AG10803 (cell line): ENCODE measurements around the gene ZFAND6.
"Not testable (repeated sequence)": the region's sequence is repeated elsewhere in the genome, so short reads cannot be mapped to it uniquely, and the experiment has no call there.

Source experiments
- DNase-seq: peaks from one replicate; pipeline ENCODE4 v3.0.0; 2010; ENCODE audit warnings: low read depth
- H3K4me3 ChIP-seq: 2 replicates; pipeline ENCODE4 v1.5.1; 2011; ENCODE audit warnings: mild to moderate bottlenecking, low read length, control low read depth
- CTCF ChIP-seq: conservative IDR thresholded peaks from 2 replicates; pipeline ENCODE4 v1.5.1; 2011; ENCODE audit warnings: mild to moderate bottlenecking, low read length, control low read depth, inconsistent platforms

Gene ZFAND6

DNA sequence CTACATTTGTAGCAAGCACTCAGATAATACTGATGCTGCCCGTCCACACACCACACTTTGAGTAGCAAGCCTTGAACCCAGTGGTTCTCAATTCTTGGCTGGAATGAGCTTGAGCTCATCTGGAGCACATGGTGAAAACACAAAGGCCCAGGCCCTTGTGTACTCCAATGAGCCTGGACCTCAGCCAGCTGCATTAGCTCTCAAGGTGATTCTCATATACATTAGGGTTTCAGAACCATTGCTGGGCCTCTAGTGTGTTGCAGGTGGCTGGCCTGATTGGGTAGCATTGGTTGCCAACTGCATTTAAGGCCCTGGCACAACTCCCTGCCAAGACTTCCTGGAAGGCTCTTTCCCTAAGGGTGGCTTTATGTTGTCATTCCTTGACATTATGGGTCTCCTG lies 23.4 kb upstream of the ZFAND6 start:
- no peak for TF ChIP-seq CTCF
- no peak overlapping the region for H3K4me3 ChIP-seq
- DNase-seq, result no peak

DNA sequence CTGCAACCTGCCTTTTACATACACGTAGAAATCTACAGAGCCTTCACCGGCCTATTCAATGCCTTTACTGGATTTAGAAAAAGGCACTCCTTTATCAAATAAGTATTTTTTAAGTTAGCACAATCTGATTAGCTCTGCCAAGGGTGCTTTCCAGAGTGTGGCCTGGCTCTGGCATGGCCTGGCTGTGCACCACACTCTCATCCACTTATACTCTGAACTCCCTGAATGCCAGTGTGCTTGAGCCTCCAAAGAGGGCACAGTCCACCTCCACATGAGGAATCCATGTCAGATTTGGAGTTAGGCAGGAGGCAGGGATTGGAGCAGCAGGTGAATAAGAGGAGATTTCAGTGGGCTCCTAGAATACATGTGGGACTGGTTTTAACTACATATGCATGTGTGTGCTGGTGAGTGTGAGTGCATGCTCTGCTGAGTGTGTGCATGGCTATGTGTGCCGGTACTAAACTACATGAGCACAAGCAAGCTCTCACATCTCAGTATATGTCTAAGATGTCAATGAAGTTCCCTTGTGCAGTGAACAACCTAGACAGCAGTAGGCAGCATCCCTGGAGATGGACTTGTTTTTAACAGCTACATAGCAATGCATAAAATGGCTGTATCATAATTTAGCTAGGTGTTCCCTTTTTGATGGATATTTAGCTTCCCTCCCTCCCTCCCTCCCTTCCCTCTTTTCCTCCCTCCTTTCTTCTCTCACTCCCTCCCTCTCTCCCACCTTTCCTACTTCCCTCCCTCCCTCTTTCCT lies 17.8 kb upstream of the ZFAND6 start:
- no peak overlapping the region for H3K4me3 ChIP-seq
- no peak for TF ChIP-seq CTCF
- DNase-seq, result no peak

DNA sequence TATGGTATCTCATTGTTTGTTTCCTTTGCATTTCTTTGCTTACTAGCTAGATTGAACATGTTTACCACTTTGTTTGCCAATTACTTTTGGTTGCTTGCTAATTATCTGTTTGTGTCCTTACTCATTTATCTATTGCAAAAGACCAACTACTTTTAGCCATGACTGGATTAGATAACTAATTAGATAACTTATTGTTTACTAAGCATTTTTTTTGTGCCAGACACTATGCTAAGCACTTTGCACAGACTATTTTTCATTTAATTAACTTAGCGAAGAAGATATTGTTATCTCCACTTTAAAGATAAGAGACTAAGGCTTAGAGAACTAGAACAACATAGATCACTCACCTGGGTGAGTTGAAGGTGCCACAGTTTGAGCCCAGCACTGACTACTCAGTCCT lies 16.9 kb upstream of the ZFAND6 start:
- no peak for DNase-seq
- H3K4me3 ChIP-seq, result no peak overlapping the region

DNA sequence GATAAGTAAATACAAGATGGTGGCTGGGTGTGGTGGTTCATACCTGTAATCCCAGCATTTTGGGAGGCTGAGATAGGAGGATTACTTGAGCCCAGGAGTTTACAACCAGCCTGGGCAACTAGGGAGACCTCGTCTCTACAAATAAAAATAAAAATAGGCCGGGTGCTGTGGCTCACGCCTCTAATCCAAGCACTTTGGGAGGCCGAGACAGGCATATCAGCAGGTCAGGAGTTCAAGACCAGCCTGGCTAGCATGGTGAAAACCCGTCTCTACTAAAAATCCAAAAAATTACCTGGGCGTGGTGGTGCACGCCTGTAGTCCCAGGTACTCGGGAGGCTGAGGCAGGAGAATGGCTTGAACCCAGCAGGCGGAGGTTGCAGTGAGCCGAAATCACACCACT lies 14.3 kb upstream of the ZFAND6 start:
- DNase-seq, H3K4me3 ChIP-seq: not testable (repeated sequence)

More for the DNA sequence above, 16.9 kb upstream of the ZFAND6 start:
- no peak for TF ChIP-seq CTCF

DNA sequence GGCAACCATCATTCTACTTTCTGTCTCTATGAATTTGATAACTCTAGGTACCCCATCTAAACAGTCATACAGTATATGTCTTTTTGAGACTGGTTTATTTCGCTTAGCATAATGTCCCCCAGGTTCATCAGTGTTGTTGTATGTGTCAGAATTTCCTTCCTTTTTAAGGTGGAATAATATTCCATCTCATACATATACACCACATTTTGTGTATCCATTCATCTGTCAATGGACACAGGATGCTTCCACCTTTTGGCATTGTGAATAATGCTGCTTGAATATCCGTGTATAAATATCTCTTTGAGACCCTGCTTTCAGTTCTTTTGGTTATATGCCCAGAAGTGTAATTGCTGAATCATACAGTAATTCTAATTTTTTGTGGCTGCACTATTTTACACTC lies 10.4 kb upstream of the ZFAND6 start:
- TF ChIP-seq CTCF, result no peak
- no peak for DNase-seq

GRCh38 chr15:80052597-80053304 lies 6.7 kb upstream of the ZFAND6 start:
- no peak for DNase-seq
- no peak for TF ChIP-seq CTCF
- no peak overlapping the region for H3K4me3 ChIP-seq

More for the DNA sequence above, 10.4 kb upstream of the ZFAND6 start:
- H3K4me3 ChIP-seq, result no peak overlapping the region

DNA sequence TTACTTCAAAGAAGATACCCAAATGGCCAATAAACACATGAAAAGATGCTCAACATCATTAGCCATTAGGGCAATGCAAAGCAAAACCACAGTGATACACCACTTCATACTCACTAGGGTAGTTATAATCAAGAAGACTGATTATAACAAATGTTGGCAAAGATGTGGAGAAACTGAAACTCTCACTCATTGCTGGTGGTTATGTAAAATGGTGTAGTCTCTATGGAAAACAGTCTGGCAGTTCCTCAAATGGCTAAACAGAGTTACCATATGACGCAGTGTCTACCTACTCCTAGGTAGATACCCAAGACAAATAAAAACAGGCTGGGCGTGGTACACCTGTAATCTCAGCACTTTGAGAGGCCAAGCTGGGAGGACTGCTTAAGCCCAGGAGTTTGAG lies 3.5 kb upstream of the ZFAND6 start:
- TF ChIP-seq CTCF, result no peak
- H3K4me3 ChIP-seq, result no peak overlapping the region
- no peak for DNase-seq
